ENCODE measurements around the gene KMO.

DNA sequence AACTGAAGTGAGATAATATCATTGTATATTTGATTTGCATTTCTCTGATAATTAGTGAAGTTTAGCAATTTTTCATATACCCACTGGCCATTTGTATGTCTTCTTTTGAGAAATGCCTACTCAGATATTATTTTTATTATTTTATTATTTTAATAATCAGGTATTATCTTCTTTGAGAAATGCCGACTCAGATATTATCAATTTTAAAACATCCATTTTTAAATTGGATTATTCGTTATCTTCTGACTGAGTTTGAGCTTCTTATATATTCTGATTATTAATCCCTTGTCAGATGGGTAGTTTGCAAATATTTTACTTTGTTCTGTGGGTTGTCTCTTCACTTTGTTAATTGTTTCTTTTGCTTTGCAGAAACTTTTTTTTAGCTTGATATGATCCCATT lies 37.7 kb downstream of the KMO start:
- TF ChIP-seq, protein P1, sequence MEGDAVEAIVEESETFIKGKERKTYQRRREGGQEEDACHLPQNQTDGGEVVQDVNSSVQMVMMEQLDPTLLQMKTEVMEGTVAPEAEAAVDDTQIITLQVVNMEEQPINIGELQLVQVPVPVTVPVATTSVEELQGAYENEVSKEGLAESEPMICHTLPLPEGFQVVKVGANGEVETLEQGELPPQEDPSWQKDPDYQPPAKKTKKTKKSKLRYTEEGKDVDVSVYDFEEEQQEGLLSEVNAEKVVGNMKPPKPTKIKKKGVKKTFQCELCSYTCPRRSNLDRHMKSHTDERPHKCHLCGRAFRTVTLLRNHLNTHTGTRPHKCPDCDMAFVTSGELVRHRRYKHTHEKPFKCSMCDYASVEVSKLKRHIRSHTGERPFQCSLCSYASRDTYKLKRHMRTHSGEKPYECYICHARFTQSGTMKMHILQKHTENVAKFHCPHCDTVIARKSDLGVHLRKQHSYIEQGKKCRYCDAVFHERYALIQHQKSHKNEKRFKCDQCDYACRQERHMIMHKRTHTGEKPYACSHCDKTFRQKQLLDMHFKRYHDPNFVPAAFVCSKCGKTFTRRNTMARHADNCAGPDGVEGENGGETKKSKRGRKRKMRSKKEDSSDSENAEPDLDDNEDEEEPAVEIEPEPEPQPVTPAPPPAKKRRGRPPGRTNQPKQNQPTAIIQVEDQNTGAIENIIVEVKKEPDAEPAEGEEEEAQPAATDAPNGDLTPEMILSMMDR (IDR thresholded peaks at IDR 0.05; ENCODE audit: low read depth, low read length, missing input control), result no peak
- TF ChIP-seq, protein P2, sequence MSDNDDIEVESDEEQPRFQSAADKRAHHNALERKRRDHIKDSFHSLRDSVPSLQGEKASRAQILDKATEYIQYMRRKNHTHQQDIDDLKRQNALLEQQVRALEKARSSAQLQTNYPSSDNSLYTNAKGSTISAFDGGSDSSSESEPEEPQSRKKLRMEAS (IDR thresholded peaks at IDR 0.05), result no peak
- TF ChIP-seq TAF1 (conservative IDR thresholded peaks at IDR 0.05), result no peak
- TF ChIP-seq YY1 (IDR thresholded peaks at IDR 0.05), result no peak
- TF ChIP-seq, protein P3, sequence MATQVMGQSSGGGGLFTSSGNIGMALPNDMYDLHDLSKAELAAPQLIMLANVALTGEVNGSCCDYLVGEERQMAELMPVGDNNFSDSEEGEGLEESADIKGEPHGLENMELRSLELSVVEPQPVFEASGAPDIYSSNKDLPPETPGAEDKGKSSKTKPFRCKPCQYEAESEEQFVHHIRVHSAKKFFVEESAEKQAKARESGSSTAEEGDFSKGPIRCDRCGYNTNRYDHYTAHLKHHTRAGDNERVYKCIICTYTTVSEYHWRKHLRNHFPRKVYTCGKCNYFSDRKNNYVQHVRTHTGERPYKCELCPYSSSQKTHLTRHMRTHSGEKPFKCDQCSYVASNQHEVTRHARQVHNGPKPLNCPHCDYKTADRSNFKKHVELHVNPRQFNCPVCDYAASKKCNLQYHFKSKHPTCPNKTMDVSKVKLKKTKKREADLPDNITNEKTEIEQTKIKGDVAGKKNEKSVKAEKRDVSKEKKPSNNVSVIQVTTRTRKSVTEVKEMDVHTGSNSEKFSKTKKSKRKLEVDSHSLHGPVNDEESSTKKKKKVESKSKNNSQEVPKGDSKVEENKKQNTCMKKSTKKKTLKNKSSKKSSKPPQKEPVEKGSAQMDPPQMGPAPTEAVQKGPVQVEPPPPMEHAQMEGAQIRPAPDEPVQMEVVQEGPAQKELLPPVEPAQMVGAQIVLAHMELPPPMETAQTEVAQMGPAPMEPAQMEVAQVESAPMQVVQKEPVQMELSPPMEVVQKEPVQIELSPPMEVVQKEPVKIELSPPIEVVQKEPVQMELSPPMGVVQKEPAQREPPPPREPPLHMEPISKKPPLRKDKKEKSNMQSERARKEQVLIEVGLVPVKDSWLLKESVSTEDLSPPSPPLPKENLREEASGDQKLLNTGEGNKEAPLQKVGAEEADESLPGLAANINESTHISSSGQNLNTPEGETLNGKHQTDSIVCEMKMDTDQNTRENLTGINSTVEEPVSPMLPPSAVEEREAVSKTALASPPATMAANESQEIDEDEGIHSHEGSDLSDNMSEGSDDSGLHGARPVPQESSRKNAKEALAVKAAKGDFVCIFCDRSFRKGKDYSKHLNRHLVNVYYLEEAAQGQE (IDR thresholded peaks at IDR 0.05), result no peak
- no peak for TF ChIP-seq RXRA (IDR thresholded peaks at IDR 0.05)
